ENCODE measurements around the gene DNAH3. TPM values are rescaled to one million over a fixed set of nuclear protein-coding genes. Genes with fewer than 3 reads are reported as not detected.
A peak's percentile ranks its signal among the peaks of the same experiment; 100 is the strongest.

DNAH3 gene
- total RNA-seq, 1 experiment from 2014 or later: 0.70 TPM

- no peaks in the 10 kb centered on the region; the same call in 1 of the 2 replicates for H3F3A ChIP-seq (ENCODE audit: insufficient read depth, low read depth)
- no peaks in the 10 kb centered on the region for H3K9me2 ChIP-seq (ENCODE audit: insufficient read depth)
- H3K4me1 ChIP-seq (replicated peaks; ENCODE audit: insufficient read depth): no peaks in the 10 kb centered on the region
- H3K36me3 ChIP-seq (ENCODE audit: low read depth): peaks cover 26% of the 10 kb centered on the region
- no TSS peak for BruUV-seq (replicated peaks)
- no peak overlapping the region for H3K4me3 ChIP-seq
- H3K79me2 ChIP-seq (ENCODE audit: low read depth): 0 out of 2 replicates have a peak, but pooled peaks cover 3% of the 10 kb centered on the region
- DNase-seq: peak in 1 of 2 experiments; percentile 61
- H4K20me1 ChIP-seq (ENCODE audit: insufficient read depth): no peaks in the 10 kb centered on the region
- TF ChIP-seq CTCF (conservative IDR thresholded peaks at IDR 0.05) (no peak), EZH2 (IDR thresholded peaks at IDR 0.05; ENCODE audit: low read depth) (no peak)
- H2AFZ ChIP-seq: no peak overlapping the region
- CTCF ChIA-PET: interaction anchor here (0.5 kb wide), 1 partner anchor 72 kb away, joined by 3 read pairs; no protein-coding TSS in a partner anchor
- POLR2A ChIA-PET (ENCODE audit: unreplicated experiment): interaction anchor here (0.6 kb wide), 1 partner anchor 16 kb away, joined by 11 read pairs; no protein-coding TSS in a partner anchor
- no peaks in the 10 kb centered on the region for H3K9me3 ChIP-seq (ENCODE audit: insufficient read depth, low read depth)
- intact Hi-C loops (cut with micrococcal nuclease; ENCODE audit: unreplicated experiment): no loop called here
- H3K4me2 ChIP-seq: no peak overlapping the region
- H3K27ac ChIP-seq: no peak overlapping the region
- H3K27me3 ChIP-seq (ENCODE audit: insufficient read depth, low read depth): no peaks in the 10 kb centered on the region
Measured at GRCh38 chr16:21169249-21169981, 18.8 kb upstream of the DNAH3 start.

GRCh38 chr16:21167929-21168602 is 17.4 kb upstream of the DNAH3 start:
- Histone ChIP-seq H3K36me3 (ENCODE audit: low read depth) (peaks cover 23% of the 10 kb centered on the region), H3K27ac (no peak overlapping the region), H4K20me1 (ENCODE audit: insufficient read depth) (no peaks in the 10 kb centered on the region), H3K27me3 (ENCODE audit: insufficient read depth, low read depth) (no peaks in the 10 kb centered on the region), H3K9me3 (ENCODE audit: insufficient read depth, low read depth) (no peaks in the 10 kb centered on the region), H3K4me1 (replicated peaks; ENCODE audit: insufficient read depth) (no peaks in the 10 kb centered on the region), H3K9me2 (ENCODE audit: insufficient read depth) (no peaks in the 10 kb centered on the region), H2AFZ (no peak overlapping the region), H3K79me2 (ENCODE audit: low read depth) (0 out of 2 replicates have a peak, but pooled peaks cover 3% of the 10 kb centered on the region), H3K4me2 (no peak overlapping the region), H3K4me3 (no peak overlapping the region), H3F3A (ENCODE audit: insufficient read depth, low read depth) (no peaks in the 10 kb centered on the region; the same call in 1 of the 2 replicates)
- BruUV-seq (replicated peaks): no TSS peak
- TF ChIP-seq CTCF (conservative IDR thresholded peaks at IDR 0.05) (no peak), EZH2 (IDR thresholded peaks at IDR 0.05; ENCODE audit: low read depth) (no peak)
- intact Hi-C loops (cut with micrococcal nuclease; ENCODE audit: unreplicated experiment): no loop called here
- DNase-seq: no peak
- ChIA-PET POLR2A (ENCODE audit: unreplicated experiment) (interaction anchor here (0.6 kb wide), 1 partner anchor 1043 kb away, joined by 3 read pairs; no protein-coding TSS in a partner anchor), CTCF (interaction anchor here (1.6 kb wide), 1 partner anchor 133 kb away, joined by 5 read pairs; no protein-coding TSS in a partner anchor)

GRCh38 chr16:21167360-21167759 is 16.7 kb upstream of the DNAH3 start:
- Histone ChIP-seq H3K27ac (peak overlapping the region; percentile 18; the same call in 1 of the 2 replicates), H3K79me2 (ENCODE audit: low read depth) (0 out of 2 replicates have a peak, but pooled peaks cover 3% of the 10 kb centered on the region), H3K9me2 (ENCODE audit: insufficient read depth) (no peaks in the 10 kb centered on the region), H4K20me1 (ENCODE audit: insufficient read depth) (no peaks in the 10 kb centered on the region), H3F3A (ENCODE audit: insufficient read depth, low read depth) (no peaks in the 10 kb centered on the region; the same call in 1 of the 2 replicates), H2AFZ (no peak overlapping the region), H3K4me3 (no peak overlapping the region), H3K4me2 (no peak overlapping the region), H3K36me3 (ENCODE audit: low read depth) (peaks cover 27% of the 10 kb centered on the region), H3K27me3 (ENCODE audit: insufficient read depth, low read depth) (no peaks in the 10 kb centered on the region), H3K9me3 (ENCODE audit: insufficient read depth, low read depth) (no peaks in the 10 kb centered on the region), H3K4me1 (replicated peaks; ENCODE audit: insufficient read depth) (no peaks in the 10 kb centered on the region)
- peak; percentile 60 to 64 for DNase-seq
- ChIA-PET CTCF (interaction anchor here (1.0 to 1.6 kb wide), 2 partner anchors 8 to 134 kb away, joined by 4 to 5 read pairs; no protein-coding TSS in a partner anchor), POLR2A (ENCODE audit: unreplicated experiment) (no interaction called here)
- intact Hi-C loops (cut with micrococcal nuclease; ENCODE audit: unreplicated experiment): no loop called here
- no TSS peak for BruUV-seq (replicated peaks)
- TF ChIP-seq EZH2 (IDR thresholded peaks at IDR 0.05; ENCODE audit: low read depth) (no peak), CTCF (conservative IDR thresholded peaks at IDR 0.05) (no peak)

Measured in PC-9 (cell line).